Measurements from ENCODE around the gene CRACR2A. TPM values are rescaled to one million over a fixed set of nuclear protein-coding genes. Genes with fewer than 3 reads are reported as not detected.

The CRACR2A gene
- total RNA-seq, 6 donors from 2014 or later, result 5.5 to 19.9 (median 7.2) TPM

DNA sequence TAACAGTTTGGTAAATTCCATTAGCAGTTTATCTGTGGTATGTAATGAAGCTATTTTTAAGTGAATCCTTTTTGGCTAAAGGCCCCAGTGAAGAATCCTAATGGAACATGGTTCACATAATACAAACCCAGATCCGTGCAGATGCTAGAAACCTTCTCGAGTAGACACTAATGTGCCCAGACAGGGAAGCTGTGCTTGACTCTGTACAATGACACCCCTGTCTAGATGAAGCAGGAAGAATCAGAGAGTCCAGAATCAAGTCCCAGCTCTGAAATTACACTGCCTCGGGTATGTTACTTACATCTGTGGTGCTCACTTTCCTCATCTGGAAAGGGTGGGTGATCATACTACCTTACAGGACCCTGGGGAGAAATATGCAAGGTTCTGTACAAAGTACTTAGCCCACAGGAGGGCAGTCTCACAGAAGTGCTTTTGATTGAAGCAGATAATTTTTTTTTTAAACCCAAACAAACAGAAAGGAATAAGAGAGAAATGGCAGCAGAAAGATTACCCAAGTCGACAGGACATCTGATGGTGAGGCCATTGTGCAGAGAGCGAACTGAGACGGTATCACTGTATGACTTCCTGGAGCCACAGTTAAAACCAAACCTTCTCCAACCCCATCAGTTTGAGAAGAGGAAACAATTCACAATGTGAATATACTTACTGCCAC is 8.5 kb downstream of the CRACR2A start:
- no peaks in the 10 kb centered on the region for H3K9me3 ChIP-seq
- no peaks in the 10 kb centered on the region for H3K4me1 ChIP-seq
- no peak for DNase-seq
- no peak for ATAC-seq (ENCODE audit: low FRiP score in 2 of 2)
- TF ChIP-seq CTCF (IDR thresholded peaks at IDR 0.05) (no peak), POLR2AphosphoS5 (IDR thresholded peaks at IDR 0.05) (no peak), POLR2A (IDR thresholded peaks at IDR 0.05) (no peak), EP300 (IDR thresholded peaks at IDR 0.05) (no peak)
- no peak overlapping the region for H3K27ac ChIP-seq
- WGBS, 2 donors, result 64 to 72% methylated on average over 6 of the region's 6 CpGs
- no peak overlapping the region for H3K4me3 ChIP-seq
- no peaks in the 10 kb centered on the region for H3K27me3 ChIP-seq
- no peaks in the 10 kb centered on the region for H3K36me3 ChIP-seq

- ATAC-seq (ENCODE audit: low FRiP score in 2 of 2) (peak in 1 of 2 donors; percentile 26), DNase-seq (no peak)
- 63 to 73% methylated on average over 6 of the region's 6 CpGs for WGBS, 2 donors
- Histone ChIP-seq H3K9me3 (no peaks in the 10 kb centered on the region), H3K4me1 (no peaks in the 10 kb centered on the region), H3K4me3 (no peak overlapping the region), H3K36me3 (no peaks in the 10 kb centered on the region), H3K27ac (no peak overlapping the region), H3K27me3 (no peaks in the 10 kb centered on the region)
- TF ChIP-seq CTCF (IDR thresholded peaks at IDR 0.05) (no peak), EP300 (IDR thresholded peaks at IDR 0.05) (no peak), POLR2AphosphoS5 (IDR thresholded peaks at IDR 0.05) (no peak), POLR2A (IDR thresholded peaks at IDR 0.05) (no peak)
Observed at GRCh38 chr12:3743803-3744202, 9.1 kb downstream of the CRACR2A start.

GRCh38 chr12:3741882-3742672 is 10.8 kb downstream of the CRACR2A start:
- H3K4me3 ChIP-seq, result no peak overlapping the region
- no peak overlapping the region for H3K27ac ChIP-seq
- no peaks in the 10 kb centered on the region for H3K9me3 ChIP-seq
- 78 to 95% methylated on average over 6 to 7 of the region's 7 CpGs for WGBS, 2 donors
- H3K27me3 ChIP-seq, result no peaks in the 10 kb centered on the region
- H3K4me1 ChIP-seq, result no peaks in the 10 kb centered on the region
- no peaks in the 10 kb centered on the region for H3K36me3 ChIP-seq
- DNase-seq, result no peak
- no peak for ATAC-seq (ENCODE audit: low FRiP score in 2 of 2)
- TF ChIP-seq POLR2A (IDR thresholded peaks at IDR 0.05), result no peak
- TF ChIP-seq POLR2AphosphoS5 (IDR thresholded peaks at IDR 0.05), result no peak
- TF ChIP-seq CTCF (IDR thresholded peaks at IDR 0.05), result no peak
- no peak for TF ChIP-seq EP300 (IDR thresholded peaks at IDR 0.05)

DNA sequence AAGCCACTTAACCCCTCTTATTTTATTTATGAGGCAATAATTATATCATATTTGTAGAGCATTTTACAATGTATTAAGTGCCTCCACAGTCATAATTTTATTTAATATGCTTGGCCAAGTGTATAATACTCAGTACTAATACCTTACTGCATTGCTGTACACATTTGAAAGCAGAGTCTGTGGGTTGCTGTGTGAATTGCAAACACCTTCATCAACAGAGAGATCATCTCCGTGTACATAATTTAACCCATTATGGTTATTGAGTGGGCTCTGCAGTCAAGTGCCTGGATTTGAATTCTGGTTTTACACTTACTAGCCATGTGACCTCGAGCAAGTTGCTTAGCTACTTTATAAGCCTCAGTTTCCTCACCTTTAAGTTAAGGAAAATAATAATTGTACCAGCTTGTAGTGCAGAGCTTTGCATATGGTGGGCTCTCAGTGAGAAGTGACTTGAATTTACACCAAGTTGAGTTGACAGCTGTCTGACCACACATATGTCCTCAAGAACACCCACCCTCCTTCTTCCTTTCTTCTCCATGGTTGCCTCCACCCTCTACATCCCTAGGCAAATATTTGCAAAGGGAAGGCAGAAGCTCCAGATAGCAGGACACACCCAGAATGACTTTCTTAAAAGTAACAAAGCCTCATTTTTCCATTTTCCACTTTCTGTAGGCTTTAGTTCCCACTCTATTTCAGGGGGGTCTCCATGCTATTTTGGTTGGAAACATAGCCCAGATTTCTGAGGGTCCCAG is 12.3 kb downstream of the CRACR2A start:
- Histone ChIP-seq H3K27ac (no peak overlapping the region), H3K4me1 (no peaks in the 10 kb centered on the region), H3K27me3 (no peaks in the 10 kb centered on the region), H3K36me3 (no peaks in the 10 kb centered on the region), H3K4me3 (no peak overlapping the region), H3K9me3 (no peaks in the 10 kb centered on the region)
- ATAC-seq (ENCODE audit: low FRiP score in 2 of 2), result no peak
- WGBS, 2 donors, result 84 to 92% methylated on average over 2 of the region's 2 CpGs
- DNase-seq, result no peak
- TF ChIP-seq POLR2A (IDR thresholded peaks at IDR 0.05) (no peak), CTCF (IDR thresholded peaks at IDR 0.05) (no peak), EP300 (IDR thresholded peaks at IDR 0.05) (no peak), POLR2AphosphoS5 (IDR thresholded peaks at IDR 0.05) (no peak)

Data from upper lobe of left lung (tissue), 6 donors.